SHP77 (cell line): Measurements from ENCODE around the gene PHLDB2.

Experiments used
- DNase-seq, 2 experiments: peaks; one replicate each; lab custom pipeline; 2025; lab: John Stamatoyannopoulos, UW

Gene PHLDB2

DNA sequence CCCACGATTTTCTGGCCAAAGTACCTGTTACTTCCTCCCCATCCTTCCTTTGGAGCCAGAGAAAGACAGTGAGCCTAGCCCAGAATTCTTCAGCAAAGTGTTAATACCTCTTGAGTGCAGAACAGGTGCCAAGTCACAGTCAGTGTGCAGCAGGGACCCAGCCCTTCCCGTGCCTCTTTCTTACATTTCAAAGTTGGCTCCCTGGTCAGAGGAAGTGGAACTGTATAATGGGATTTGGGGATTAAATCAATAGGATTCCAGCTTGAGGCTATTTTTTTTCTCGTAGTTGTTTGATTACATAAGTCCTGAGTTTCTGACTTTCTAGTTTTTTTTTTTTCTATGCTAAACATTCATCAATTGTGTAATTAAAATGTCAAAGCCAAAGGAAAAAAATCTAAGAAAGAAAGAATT lies 67.2 kb downstream of the PHLDB2 start:
- no peak for DNase-seq

DNA sequence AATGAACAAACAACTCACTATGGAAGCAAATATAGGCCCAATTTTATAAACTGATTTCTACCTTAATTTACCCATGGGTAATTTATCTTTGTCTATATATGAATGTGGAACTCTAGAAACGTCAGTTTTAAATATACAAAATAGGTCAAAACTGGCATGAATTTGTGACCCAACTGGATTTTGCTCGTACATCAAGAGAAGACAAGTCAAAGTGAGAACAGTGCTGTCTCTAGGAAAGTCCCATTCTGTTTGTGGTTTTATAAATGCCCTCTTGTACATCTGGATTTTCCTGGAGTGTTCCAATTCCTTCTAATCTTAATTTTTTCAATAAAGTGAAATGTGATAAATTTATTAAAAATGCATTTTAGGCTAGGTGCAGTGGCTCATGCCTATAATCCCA lies 69.5 kb downstream of the PHLDB2 start:
- DNase-seq, result no peak

GRCh38 chr3:111929484-111929883 lies 70.4 kb downstream of the PHLDB2 start:
- DNase-seq, result no peak

DNA sequence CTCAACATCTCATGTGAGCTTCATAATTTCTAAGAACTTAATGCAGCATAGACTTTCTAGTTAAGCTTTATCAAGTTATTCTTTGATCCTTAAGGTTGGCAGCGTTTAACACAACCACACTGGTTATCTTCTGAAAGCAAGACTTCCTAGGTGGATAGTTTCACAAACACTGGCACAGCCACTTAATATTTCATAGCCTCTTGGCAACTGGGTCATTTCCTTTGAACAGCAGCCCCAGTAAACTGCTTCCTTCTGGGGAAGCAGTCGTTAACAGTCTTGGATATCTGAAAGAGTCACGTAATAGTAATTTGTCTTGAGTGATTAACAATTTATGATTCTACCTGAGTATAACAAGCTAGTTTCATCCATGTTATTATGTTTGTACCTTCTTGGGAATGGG lies 73.9 kb downstream of the PHLDB2 start:
- DNase-seq, result no peak

DNA sequence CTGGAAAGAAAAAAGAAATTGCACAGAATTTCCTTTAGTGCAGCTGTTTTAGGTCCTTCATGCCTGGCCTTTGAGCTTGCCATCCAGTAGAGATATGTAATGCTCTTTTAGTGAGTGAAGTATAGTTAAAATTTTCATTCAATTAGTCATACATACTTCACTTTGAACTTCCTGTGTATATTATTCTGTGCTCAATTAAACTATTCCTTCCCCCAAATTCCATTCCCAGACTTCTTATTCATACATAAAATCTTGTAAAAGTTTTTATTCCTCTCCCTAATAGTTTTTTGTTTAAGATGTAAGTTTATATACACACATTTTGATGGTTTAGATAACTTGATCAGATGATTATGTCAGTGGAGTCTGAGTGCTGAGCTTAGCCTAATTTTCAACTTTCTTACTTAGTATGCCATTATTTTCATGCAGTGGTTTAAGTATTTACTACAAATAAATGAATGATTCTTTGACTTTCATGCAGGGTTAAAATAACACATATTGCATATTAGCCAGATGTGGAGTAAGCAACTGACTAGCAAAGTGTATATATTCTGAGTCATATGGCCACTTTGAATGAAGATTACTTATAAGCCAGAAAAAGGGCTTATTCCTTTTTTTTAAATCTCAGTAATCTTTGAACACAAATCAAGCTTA lies 77.3 kb downstream of the PHLDB2 start:
- no peak for DNase-seq

GRCh38 chr3:111936967-111937366 lies 77.9 kb downstream of the PHLDB2 start:
- no peak for DNase-seq

- DNase-seq, result no peak
Measured at GRCh38 chr3:111937871-111938270, 78.8 kb downstream of the PHLDB2 start.

DNA sequence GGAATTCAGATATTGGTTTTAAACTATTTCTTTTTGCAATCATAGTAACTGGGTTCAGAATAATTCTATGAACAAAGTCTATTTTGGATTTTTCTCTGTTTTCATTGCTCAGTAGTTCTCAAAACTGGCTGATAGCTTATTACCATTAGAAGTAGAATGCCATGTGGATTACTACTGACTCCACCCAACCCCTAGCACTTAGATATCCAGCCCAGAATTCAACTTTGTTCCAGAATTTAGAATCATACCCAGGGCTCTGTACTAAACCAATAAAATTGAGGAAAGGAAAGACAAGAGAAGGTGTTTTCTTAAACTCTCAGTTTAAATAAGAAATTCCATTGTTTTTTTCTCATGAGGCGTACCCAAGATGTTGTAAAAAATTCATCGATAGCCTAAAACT lies 80.8 kb downstream of the PHLDB2 start:
- no peak for DNase-seq

DNA sequence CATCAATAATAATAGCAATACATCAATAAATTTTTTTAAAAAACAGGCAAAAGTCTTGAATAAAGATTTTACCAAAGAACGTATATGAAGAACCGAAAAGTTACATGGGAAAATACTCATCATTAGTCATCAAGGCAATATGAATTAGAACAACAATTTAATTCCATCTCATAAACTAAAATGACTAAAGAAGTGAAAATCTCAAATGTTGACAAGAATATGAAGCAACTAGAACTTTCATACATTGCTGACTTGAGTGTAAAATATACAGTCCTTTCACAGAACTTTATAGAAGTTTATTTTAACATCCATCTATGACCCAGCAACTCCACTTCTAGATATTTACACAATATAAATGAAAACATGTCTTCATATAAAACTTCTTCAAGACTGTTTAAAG lies 84.5 kb downstream of the PHLDB2 start:
- DNase-seq, result no peak

DNA sequence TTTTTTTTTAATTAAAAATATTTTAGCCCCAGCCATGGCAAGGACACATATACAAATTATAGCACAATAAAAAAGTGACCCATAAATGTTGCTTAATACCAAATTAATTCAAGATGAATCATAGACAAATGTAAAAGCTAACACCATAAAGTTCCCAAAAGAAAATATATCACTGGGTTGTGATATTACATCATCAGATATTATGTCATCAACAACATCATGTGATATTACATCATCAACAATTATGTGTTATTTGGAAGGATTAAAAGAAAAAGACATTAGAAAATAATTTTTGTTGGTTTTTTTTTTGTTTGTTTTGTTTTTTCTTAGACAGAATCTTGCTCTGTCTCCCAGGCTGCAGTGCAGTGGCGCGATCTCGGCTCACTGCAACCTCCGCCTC lies 85.3 kb downstream of the PHLDB2 start:
- DNase-seq, result no peak

DNA sequence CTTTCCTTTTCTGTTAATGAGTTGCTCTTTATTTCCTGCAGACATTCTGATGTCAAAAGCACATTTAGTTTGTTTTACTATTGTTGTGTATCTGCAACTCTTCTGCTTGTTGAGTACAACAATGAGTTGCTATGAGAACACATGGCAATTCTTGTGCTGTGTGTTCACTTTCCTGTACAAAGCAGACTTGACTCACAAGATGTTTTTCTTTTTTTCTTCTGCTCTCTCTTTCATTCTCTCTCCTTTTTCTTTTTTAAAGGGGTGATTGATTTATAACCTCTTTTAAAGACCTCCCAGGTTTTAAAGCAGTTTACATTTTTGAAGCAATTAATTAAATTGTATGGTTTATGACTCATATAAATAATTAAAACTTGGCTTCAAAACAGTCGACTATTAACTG lies 88.2 kb downstream of the PHLDB2 start:
- DNase-seq, result no peak

DNA sequence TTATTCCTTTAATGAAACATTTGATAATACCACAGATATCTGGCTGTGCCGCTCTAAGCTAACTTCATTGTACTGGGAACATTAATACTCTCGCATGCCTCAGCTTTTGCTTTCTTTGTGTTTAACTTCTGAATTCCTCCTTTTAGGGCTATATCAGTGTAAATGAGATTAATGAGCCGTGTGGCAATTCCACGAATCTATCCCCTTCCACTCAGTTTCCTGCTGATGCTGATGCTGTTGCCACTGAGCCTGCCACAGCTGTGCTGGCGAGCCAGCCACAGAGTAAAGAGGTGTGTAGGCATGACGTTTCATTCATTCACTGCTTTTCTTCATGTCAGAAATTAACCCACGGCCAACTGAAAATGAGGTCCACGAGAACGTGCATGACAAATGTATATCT lies 89.7 kb downstream of the PHLDB2 start:
- no peak for DNase-seq

GRCh38 chr3:111949712-111950111 lies 90.6 kb downstream of the PHLDB2 start:
- no peak for DNase-seq

- DNase-seq, result no peak
Measured at GRCh38 chr3:111951032-111951431, 92.0 kb downstream of the PHLDB2 start.

- no peak for DNase-seq
Measured at GRCh38 chr3:111952086-111952485, 93.0 kb downstream of the PHLDB2 start.

DNA sequence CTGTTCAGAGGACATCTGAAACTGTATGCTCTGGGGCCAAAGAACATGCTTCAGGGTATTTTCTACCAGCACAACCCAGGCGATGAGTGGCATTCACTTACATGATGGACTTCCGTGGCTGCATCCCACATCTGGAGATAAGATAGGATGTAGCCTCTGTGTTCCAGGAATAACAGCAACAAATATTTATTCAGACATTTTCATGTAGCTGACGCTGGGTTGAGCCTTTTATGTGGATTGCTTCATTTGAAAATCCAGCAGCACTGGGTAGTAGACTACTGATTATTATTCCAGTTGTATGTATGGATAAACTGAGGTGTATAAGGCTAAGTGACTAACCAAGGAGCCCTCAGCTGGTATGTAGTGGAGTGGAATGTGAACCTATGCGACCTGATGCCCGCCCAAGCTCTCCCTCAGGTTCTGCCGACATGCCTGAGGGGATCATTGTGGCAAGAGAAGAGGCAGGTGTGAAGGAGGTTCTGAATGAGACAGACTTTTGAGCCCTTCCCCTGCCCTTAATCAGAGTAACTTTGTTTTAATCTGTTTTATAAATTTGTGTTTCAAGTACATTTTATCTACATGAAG lies 93.9 kb downstream of the PHLDB2 start:
- no peak for DNase-seq

DNA sequence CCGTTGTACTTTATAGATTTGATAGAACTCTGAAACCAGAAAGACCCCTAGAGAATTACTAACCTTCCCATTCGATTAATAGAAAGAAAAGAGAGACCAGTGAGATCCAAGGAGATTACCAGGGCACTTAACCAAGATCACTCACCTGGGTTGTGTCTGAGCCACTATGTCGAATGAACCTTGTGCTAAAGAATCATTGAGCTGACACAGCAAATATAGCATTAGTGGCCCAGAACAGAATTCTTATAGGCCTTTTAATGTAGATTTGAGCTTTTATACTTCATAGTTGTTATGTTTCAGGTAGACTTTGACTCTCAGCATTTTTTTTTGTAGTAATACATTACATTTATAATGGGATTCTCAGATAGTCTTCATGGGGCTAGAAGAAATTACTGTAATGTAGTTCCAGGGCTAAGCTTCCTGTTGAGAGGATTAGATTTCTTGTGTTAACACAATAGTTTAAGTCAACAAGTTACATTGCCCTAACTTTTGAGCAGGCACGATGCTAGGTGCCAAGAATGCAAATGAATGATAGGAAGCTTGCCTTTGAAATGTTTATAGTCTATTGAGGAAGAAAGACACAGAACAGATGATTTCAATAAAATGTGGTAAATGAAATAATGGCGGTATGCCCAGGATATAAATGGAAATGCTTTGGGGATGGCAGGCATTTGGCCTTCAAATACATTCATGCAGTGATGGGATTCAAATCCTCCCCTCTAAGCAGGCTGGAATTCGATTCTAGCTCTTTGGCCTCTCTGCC lies 95.3 kb downstream of the PHLDB2 start:
- DNase-seq, result no peak

- no peak for DNase-seq
Measured at GRCh38 chr3:111955876-111956275, 96.8 kb downstream of the PHLDB2 start.

- DNase-seq, result no peak
Measured at GRCh38 chr3:111956449-111956848, 97.4 kb downstream of the PHLDB2 start.

- peak; percentile 56 to 58 for DNase-seq
Measured at GRCh38 chr3:111956995-111957734, 98.1 kb downstream of the PHLDB2 start.

DNA sequence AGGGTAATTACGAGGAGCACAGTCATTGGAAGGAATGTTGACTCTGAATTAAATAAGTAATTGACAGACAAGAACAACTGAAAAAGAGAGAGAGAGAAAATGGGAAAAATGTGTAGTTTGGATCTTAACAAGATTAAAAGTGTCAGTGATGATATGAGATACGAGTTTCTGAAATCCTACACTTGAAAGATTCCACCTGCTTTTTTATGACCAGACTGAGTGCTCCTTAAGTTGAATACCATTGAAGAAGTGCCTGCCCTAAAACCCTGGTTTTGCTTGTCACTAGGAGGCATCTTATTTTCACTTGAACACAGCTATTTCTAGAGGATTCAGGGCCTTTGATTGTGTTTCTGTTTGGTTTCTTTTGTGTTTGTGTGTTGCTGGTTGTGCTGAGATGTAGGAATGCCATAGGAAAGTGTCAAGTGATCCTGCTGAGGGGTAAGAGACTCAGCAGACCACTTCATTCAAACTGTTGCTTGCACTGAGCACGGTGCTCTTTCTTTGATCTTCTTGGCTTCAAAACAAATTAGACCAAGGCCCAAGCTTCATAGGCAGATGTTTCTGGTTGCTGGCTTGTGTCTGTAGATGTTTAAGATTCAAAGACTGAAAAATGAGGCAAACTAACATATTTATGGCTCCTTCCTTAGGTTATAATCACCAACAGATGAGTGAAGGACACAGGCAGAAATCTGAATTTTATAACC lies 102.5 kb downstream of the PHLDB2 start:
- no peak for DNase-seq

DNA sequence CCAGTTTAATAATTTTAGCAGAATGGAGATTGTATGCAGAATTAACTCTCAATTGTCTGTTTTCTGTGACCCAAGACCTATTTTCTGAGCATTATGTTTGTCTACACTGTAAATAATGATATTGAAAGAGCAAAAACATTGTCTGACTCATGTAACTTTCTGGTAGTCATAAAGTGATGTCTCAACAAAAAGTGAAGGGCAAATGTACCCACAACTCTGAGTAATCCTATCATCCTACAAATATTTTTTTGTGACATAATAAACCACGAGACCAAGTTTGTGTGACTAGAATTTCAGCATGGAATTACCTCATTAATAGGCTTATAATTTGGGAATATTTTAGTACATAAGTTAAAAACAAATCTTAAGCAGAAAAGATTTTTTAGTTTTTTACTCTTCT lies 104.4 kb downstream of the PHLDB2 start:
- no peak for DNase-seq
